Endometrial microvascular endothelial cells (primary cell): ENCODE data around the gene ABTB2. TPM values are rescaled to one million over a fixed set of nuclear protein-coding genes. Genes with fewer than 3 reads are reported as not detected.
"Not testable (repeated sequence)": the region's sequence is repeated elsewhere in the genome, so short reads cannot be mapped to it uniquely, and the experiment has no call there.

Experiments used
- in situ Hi-C: cut with HindIII; loops from 2 replicates; pipeline ENCODE4 v1.10.0; 2017; ENCODE audit warnings: low sequenced_read_pairs, low pct_unique_long_range_greater_than_20kb; ENCODE audit errors: inconsistent ontology term
- total RNA-seq: library from RNA; depleted of rRNA; stranded (reverse); fragments of >200 nt; gene quantifications from one replicate; pipeline ENCODE4 v1.2.3, GENCODE V29; 2015; ENCODE audit errors: inconsistent ontology term

The ABTB2 gene
- total RNA-seq, 1 donor from 2014 or later: 0.09 TPM

DNA sequence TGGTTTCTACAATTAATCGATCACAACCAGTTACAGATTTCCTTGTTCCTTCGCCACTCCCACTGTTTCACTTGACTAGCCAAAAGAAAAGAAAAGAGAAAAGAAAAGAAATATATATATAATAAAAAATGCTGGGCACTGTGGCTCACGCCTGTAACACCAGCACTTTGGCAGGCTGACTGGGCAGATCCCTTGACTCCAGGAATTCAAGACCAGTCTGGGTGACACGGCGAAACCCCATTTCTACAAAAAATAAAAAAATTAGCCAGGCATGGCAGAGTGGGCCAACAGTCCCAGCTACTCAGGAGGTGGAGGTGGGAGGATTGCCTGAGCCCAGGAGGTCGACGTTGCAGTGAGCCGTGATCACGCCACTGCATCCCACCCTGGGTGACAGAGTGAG is 168.6 kb downstream of the ABTB2 start:
- in situ Hi-C loops: no loop called here

DNA sequence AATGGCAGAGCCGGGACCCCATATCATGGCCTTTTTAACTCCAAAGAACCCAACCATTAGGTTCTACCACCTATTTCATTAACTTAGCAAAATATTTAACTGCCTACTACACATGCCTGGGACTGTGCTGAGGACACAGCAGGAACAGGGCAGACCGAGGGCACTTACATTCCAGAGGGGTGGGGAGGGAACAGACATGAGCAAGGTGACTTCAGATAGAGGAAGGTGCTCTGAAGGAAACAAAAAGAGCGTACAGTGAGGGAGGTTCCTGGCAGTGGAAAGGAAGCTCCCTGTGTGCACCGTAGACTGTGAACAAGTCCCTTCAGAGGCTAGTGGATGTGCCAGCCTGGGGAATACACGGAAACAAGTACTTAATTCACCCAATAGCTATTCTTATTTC is 169.6 kb downstream of the ABTB2 start:
- in situ Hi-C loops: no loop called here

DNA sequence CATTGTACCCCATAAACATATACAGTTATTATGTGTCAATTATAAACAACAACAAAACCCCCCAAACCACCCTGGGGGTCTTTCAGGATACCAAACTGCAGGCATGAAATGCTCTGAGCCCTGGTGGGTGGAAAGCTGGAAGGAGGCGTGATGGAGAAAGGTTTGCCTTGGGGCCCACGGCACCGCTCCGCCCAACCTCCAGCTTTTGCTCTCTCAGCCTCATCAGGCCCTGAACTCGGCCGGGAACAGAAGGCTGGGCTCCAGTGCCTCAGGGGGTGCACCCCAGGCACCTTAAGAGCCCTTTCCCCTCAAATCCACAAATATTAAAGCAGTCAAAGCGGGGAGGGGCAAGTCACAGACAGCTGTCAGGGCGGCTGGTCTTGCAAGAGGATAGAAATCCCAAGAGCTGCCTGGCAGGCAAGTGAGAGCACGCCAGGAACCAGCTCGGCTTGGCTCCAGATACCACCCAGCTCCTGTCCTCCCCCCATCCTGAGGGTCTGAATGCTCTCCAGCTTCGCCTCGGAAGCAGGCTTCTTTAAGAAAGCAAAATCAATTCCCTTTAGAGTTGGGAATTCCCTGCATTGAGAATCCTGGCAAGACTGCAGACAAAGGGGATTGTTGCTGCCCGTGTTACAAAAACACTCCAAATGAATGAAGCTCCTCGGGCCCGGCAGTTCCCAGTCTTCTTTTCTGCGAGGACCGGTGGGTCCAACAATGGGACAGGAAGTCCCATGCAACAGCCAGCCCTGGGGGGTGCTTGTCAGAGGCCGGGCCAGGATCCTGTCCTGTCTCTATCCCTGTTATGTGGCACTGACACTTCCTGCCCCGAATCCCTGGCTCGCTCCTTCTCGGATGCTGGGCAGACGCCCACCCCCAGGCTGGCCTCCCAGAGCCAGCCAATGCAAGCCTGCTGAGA is 171.6 kb downstream of the ABTB2 start:
- in situ Hi-C loops: no loop called here

DNA sequence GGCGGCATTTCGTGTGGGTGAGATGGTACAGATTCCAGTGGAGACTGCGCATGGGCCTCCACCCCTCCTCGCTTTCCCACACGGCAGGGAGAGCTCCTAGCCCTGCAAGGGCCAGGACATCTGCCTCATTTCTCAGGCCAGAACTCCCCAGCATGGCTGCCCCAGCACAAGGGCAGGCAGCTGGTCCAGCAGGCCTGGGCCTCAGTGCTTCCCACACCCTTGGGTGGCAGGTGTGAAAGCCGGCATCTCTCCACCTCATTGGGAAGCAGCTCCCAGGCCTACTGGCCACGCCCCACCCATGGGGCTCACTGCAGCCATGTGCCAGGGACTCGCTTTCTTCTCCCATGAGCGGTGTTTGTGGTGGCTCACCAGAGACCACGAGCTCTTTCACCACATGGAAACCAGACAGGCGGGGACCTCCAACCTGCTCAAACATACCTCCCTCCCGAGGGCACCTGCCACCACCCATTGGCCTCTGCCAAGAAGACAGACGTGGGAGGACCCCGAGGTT is 173.2 kb downstream of the ABTB2 start:
- in situ Hi-C loops: no loop called here

DNA sequence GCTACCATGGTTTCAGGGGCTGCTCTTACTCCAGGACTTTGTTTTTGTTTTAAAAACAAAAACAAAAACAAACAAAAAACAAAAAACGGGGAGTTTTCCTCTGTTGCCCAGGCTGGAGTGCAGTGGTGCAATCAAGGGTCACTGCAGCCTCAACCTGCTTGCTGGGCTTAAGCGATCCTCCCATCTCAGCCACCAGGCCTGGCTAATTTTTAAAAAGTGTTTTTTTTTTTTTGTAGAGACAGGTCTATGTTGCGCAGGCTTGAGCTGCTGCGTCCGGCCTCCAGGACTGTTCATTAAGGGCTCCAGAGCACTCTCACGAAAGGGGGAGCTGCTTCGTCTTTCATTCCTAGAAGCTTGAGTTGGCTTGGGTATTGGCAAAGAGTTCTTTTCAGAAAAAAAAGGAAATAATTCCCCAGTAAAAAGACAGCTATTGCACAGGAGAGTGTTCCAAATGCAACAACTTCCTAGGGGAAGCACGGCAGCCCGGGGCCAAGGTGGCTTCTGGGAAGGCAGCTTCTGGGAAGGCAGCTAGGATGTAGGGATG is 173.9 kb downstream of the ABTB2 start:
- in situ Hi-C loops: no loop called here

DNA sequence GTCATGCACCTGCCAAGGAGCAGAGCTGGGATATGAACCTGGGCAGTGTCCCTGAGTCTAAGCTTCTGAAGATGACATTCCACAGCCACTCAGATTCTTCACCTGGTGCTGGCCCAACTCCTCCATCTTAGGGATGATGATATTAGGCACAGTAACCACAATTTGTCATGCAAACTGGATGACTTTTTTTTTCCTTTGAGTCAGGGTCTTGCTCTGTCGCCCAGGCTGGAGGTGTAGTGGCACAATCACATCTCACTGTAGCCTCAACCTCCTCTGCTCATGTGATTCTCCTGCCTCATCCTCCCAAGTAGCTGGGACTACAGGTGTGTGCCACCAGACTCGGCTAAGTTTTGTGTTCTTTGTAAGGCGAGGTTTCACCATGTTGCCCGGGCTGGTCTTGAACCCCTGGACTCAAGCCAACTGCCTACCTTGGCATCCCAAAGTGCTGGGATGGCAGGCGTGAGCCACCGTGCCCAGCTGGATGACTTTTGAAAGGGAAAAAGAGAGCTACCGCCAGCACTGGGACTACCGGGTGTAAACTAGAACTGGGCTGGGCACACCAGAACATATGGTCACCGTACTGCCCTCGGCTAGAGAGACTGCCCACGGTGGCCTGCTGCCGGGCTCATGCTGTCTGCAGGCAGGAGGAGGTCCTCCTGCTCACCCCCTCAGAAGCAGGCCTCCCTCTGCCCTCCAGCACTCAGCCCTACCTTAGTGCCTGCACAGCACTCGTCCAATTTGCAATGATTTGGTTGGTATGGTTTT is 174.7 kb downstream of the ABTB2 start:
- in situ Hi-C loops: no loop called here

DNA sequence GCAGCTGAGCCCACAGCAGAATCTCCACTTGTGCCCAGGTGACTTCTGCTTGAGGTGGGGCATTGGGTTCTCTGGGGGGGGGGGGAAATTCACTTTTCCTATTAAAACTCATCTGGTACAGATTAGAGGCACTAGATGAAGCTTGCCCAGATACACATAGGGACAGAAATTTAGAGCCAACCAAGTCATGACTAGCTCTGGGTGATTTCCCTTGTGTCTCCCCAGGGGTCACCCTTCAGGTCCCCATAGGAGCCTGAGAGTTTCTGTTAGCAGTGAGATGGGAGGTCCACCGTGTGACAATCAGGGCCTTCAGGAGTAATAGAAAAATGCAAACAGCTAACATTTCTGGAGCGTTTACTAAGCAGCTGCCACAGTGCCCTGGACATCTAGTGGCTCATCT is 175.4 kb downstream of the ABTB2 start:
- in situ Hi-C loops: no loop called here

DNA sequence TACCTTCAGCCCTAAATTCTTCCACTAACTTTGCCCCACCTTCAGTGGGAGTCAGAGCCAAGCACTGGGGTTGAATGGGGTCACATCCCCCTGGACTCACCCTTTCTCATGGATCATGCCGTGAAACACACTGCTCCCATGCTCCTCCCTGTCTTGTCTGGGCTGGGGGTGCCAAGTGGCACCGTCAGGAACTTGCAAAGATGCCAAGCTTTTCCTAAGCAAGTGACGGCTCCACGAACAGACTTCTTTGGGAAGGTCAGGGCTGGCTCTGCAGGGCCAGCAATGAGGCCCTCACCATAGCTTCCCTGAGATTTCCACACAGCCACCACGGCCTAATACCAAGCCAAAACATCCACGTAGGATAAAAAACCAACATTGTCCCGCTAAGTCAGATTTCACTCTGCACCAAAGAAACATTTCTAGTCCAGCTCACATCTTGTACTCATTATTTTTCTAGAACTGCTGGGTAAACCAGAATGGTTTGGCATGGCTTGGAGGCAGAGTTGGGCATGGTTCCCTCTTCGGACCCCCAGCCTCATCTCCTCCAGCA is 175.9 kb downstream of the ABTB2 start:
- in situ Hi-C loops: no loop called here

DNA sequence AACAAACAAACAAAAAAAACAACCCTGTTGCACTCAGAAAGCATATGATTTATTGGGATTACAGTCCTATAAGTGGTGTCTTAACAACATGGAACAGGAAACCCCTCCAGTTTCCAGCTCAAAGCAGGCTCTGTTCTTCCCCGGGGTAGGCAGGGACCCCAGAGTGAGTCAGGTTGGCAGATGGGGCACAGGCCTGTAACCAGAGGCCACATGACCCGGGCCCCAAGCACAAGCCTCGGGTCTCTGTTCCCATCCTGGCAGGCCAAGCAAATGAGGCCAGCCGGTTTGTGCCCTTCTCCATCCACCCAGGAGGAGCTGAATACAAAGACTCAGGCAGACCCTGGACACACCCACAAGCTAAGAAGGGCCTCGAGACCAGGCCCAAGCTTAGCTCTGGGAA is 176.6 kb downstream of the ABTB2 start:
- in situ Hi-C loops: no loop called here

DNA sequence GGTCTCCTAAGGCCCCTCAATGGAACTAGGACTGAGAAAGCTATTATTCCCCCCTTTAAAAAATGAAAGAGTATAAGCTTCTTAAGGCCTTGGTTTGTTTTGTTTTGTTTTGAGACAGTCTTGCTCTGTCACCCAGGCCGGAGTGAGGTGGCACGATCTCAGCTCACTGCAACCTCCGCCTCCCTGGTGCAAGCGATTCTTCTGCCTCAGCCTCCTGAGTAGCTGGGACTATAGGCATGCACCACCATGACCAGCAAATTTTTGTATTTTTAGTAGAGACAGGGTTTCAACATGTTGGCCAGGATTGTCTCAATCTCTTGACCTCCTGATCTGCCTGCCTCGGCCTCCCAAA is 177.0 kb downstream of the ABTB2 start:
- in situ Hi-C loops: not testable (repeated sequence)

DNA sequence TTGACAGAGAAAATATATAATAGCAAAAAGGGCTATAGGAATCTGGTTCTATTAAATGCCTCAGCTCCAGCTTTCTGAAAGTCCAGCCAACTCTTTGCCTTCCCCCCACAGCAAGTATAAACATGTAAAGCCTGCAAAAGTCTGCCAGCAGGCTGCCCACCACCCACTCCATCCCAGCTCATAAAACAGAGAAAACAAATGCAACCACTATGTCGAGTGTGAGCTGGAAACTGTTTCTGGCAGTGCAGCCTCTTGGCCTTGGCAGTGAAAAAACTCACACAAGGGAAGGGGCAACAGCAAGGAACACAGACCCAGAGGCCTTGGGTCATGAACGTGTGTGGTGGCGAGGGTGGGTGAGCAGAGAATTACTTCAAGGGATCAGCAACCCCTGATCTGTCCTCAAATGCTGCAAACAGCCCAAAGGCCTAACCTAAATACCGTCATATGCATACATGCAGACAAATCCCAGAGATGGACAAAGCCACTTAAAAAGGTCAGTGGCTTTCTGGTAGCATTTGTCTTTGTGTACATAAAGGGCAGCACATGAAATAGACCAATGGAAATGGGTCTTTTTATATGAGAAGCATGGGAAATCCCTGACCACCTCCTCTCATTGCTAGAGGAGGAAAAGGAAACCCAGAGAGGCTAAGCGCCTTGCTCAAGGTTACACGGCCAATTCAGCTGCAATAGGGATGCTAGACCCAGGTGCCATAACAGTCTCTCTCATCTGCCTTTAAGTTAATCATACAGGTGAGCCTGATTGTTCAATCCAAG is 177.6 kb downstream of the ABTB2 start:
- in situ Hi-C loops: no loop called here

DNA sequence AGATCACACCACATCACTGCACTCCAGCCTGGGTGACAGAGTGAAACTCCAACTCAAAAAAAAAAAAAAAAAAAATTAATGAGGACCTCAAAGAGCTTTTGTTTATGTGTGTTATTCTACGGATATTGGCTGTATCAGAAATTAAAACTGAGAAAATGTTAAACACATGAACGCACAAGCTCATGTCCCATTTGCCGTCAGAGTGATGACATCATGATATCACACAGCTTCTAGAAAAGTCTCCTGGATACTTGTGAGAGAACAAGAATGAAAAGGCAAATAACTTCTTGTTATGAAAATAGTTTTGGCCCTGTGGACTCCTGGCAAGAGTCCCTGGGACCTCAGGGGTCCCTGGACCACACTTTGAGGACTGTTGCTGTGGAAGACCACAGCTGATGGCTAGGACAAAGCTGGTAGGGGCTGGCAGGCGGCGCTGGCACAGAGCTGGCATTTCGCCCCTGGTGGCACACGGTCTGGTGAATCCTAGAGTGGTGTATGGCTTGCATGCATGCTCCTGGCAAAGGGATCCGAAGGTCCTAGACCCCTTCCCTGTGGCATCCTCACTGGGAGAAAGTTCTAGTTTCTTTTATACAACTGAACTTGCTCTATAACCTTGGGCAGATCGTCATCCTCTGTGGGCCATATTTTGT is 178.7 kb downstream of the ABTB2 start:
- in situ Hi-C loops: no loop called here

DNA sequence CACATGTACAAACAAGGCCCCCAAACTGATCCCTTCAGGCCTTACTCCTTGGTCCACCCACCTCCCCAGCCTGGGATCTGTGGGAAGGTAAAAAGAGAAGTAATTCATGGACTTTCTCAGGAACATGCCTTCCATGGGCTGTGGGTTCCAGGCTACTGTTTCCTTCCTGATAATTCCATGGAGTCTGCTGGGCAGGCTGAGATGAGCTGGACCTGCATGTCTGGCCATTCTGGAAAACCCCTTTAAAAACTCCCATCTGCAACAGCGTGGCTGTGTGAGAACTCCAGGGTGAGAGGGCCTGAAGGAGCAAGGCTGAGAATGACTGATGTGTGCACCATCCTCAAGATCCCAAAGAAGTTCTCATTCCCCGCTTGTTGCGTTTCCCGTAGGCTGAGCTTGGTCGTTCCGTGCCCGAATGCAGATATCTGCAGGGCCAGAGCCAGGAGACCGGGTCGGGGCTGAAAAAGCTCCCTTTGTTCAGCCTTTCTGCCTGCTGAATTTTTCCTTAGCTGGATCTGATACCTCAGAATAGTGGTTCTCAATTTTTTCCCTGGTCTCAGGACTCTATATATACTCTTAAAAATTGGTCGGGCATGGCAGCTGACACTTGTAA is 179.5 kb downstream of the ABTB2 start:
- in situ Hi-C loops: no loop called here

DNA sequence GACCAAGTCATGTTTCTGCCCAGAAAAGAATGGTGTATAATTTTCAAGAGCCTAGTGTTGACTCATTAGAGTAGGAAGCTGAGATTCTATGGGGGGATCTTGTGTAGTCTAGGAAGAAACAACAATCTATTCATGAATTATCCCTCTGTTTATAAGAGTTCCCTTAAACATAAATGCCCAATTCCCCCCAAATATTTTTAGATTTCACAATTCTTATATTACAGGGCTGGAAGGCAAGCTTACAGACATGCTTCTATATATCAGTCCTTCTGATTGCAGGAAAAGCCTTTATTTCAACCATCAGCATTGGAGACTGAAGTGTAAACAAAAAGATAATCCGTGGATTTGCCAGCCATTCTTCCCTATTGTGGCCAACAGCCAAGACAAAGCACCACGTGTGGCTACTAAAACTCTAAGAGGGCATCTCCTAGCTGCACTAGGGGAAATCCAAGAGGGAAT is 181.0 kb downstream of the ABTB2 start:
- in situ Hi-C loops: no loop called here

DNA sequence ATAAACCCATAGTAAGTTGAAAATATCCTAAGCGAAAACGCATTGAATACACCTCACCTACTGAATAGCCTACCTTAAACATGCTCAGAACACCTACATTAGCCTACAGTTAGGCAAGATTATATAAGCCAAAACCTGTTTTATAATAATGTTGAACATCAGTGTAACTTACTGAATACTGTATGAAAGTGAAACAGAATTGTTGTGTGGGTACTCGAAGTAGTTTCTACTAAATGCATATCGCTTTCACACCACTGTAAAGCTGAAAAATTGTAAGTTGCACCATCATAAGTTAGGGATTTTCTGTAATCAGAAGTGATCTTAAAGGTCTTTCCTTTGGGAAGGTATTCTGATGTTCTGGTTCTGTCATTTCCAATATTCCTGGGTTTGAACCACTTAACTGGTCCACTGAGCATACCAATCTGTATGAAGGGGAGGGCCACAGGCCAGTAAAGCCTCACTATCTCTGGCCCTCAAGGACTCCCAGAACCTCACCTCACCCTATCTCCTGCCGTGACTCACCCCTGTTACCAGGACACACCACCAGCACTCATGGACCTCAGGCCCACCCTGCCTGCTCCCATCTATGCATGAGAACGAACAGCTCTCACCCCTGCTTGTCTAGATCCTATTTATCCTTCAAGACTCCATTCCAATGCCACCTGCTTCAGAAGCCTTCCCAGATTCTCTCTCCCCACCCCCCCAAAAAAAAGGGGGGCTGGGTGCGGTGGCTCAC is 182.4 kb downstream of the ABTB2 start:
- in situ Hi-C loops: no loop called here

DNA sequence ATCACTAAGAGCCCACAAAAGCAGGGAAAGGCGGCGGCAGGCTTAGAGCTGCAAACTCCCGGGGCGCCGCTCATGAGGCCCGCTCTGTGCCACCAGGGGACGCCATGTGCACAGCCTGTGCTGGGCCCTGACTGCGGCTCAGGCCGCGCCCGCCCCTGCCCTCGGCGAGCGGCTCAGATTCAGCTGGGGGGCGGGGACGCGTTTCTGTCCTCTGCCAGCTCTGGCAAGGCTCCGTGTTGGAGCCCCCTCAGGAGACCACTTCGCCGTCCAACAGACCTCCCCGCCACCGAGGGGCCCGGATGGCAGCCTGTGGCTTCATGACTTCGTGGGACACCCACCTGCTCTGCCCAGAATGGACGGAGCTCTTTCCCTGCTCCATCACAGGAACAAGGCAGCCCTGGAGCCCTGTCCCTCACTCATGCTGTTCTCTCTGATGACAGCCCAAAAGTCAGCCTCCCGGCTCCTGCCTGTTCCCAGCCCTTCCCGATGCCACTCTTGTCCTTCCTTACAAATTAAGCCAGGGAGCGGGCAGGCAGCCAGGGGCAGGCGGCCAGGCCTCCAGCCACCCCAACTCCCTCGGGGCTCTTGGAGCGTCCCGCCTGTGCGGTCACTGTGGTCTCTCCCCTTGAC is 183.3 kb downstream of the ABTB2 start:
- in situ Hi-C loops: no loop called here

DNA sequence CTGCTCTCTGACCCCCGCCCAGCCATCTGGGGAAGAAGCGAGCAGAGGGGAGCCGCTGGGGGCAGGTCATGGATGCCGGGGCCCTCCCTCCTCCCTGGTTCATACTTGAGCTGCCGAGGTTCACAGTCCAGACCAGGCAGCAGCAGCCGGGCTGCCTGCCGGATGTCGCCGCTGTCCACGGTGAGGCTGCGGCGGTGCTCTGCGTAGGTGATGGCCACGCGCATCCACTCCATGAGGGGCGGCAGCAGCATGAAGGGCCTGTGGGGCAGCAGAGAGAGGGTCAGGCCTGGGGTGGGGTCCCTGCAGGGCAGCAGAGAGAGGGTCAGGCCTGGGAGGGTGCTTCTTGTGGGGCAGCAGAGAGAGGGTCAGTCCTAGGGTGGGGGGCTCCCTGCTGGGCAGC is 184.8 kb downstream of the ABTB2 start:
- in situ Hi-C loops: no loop called here
